CD14-positive monocyte (primary cell): ENCODE measurements around the gene ISG20. TPM values are rescaled to one million over a fixed set of nuclear protein-coding genes. Genes with fewer than 3 reads are reported as not detected.

Experiments
- DNase-seq, 3 donors: peaks; one replicate each; pipeline ENCODE4 v3.0.0-alpha.2; 2011 to 2022
- H2AFZ ChIP-seq: 2 replicates; pipeline ENCODE4 v1.6.0; 2012; ENCODE audit warnings: mild to moderate bottlenecking, low read depth, low read length, inconsistent platforms; ENCODE audit not compliant: insufficient read depth, poor library complexity, severe bottlenecking
- H3K27ac ChIP-seq, 2 donors: 1 replicate in 1 of 2; 2 replicates in 1 of 2; pipeline ENCODE4 v1.5.1; 2012 to 2013; ENCODE audit warnings: low read length in 2 of 2, control low read depth in 1 of 2, inconsistent platforms in 1 of 2, low read depth in 1 of 2, mild to moderate bottlenecking in 1 of 2
- H3K27me3 ChIP-seq, 2 donors: one replicate each; pipeline versions ENCODE4 v1.6.0 to v1.6.1; 2011 to 2013; ENCODE audit warnings: low read length in 2 of 2; ENCODE audit not compliant: control insufficient read depth in 2 of 2, insufficient read depth in 2 of 2
- H3K36me3 ChIP-seq, 2 donors: replicated peaks in 1 of 2; 1 replicate in 1 of 2; 2 replicates in 1 of 2; pipeline versions ENCODE4 v1.5.1 to v1.6.1; 2012 to 2013; ENCODE audit warnings: low read length in 2 of 2, control low read depth in 1 of 2, inconsistent platforms in 1 of 2, mild to moderate bottlenecking in 1 of 2; ENCODE audit not compliant: insufficient read depth in 2 of 2, control insufficient read depth in 1 of 2
- H3K4me1 ChIP-seq, 2 donors: 1 replicate in 1 of 2; 2 replicates in 1 of 2; pipeline versions ENCODE4 v1.5.1 to v1.6.1; 2012 to 2013; ENCODE audit warnings: low read length in 2 of 2, control low read depth in 1 of 2, inconsistent platforms in 1 of 2, mild to moderate bottlenecking in 1 of 2, moderate library complexity in 1 of 2; ENCODE audit not compliant: insufficient read depth in 2 of 2, control insufficient read depth in 1 of 2
- H3K4me2 ChIP-seq: replicated peaks from 2 replicates; pipeline ENCODE3; 2012; ENCODE audit warnings: low read length, moderate library complexity, mild to moderate bottlenecking; ENCODE audit not compliant: poor library complexity, severe bottlenecking; ENCODE audit errors: extremely low read depth
- H3K4me3 ChIP-seq, 3 experiments: fragments of 200-600 bp in 1 of 3; sonication (generic) in 1 of 3; replicated peaks in 1 of 3; 1 replicate in 2 of 3; 2 replicates in 1 of 3; pipeline ENCODE4 v1.5.1; 2011 to 2013; ENCODE audit warnings: low read length in 3 of 3, mild to moderate bottlenecking in 3 of 3, control low read depth in 2 of 3, low read depth in 2 of 3, inconsistent platforms in 1 of 3, moderate library complexity in 1 of 3
- H3K79me2 ChIP-seq: 2 replicates; pipeline ENCODE4 v1.6.0; 2012; ENCODE audit warnings: mild to moderate bottlenecking, control low read depth, inconsistent platforms, low read length, moderate library complexity; ENCODE audit not compliant: insufficient read depth
- H3K9ac ChIP-seq: 2 replicates; pipeline ENCODE4 v1.6.0; 2017; ENCODE audit warnings: low read length, mild to moderate bottlenecking; ENCODE audit not compliant: insufficient read depth, poor library complexity, severe bottlenecking
- H3K9me3 ChIP-seq, 2 donors: replicated peaks in 1 of 2; 1 replicate in 1 of 2; 2 replicates in 1 of 2; pipeline versions ENCODE4 v1.5.1 to v1.6.1; 2012 to 2013; ENCODE audit warnings: low read length in 2 of 2, control low read depth in 1 of 2; ENCODE audit not compliant: control insufficient read depth in 1 of 2, insufficient read depth in 1 of 2
- H4K20me1 ChIP-seq: 2 replicates; pipeline ENCODE4 v1.6.0; 2012; ENCODE audit warnings: mild to moderate bottlenecking, low read length, control low read depth, moderate library complexity; ENCODE audit not compliant: insufficient read depth
- H3K27ac Mint-ChIP-seq, 7 donors: one replicate each; pipeline ENCODE4 v1.8.0; 2020; ENCODE audit warnings: mild to moderate bottlenecking in 7 of 7, mixed read lengths in 7 of 7, moderate library complexity in 6 of 7, inconsistent platforms in 2 of 7
- H3K27me3 Mint-ChIP-seq, 3 donors: one replicate each; pipeline ENCODE4 v1.8.0; 2021 to 2022; ENCODE audit warnings: low read depth in 3 of 3, mild to moderate bottlenecking in 3 of 3, mixed read lengths in 3 of 3, moderate library complexity in 3 of 3, inconsistent platforms in 1 of 3
- H3K36me3 Mint-ChIP-seq, 2 donors: one replicate each; pipeline ENCODE4 v1.8.0; 2020; ENCODE audit warnings: mixed read lengths in 2 of 2, inconsistent platforms in 1 of 2, mild to moderate bottlenecking in 1 of 2
- H3K4me1 Mint-ChIP-seq: one replicate; pipeline ENCODE4 v1.8.0; 2020; ENCODE audit warnings: mild to moderate bottlenecking, mixed read lengths
- H3K4me3 Mint-ChIP-seq, 2 donors: one replicate each; pipeline ENCODE4 v1.8.0; 2020; ENCODE audit warnings: mild to moderate bottlenecking in 2 of 2, mixed read lengths in 2 of 2, moderate library complexity in 1 of 2
- H3K9me3 Mint-ChIP-seq, 7 donors: one replicate each; pipeline ENCODE4 v1.8.0; 2020 to 2022; ENCODE audit warnings: mixed read lengths in 7 of 7, mild to moderate bottlenecking in 6 of 7, moderate library complexity in 6 of 7, inconsistent platforms in 2 of 7
- CTCF ChIP-seq: fragments of 200-600 bp; IDR thresholded peaks from one replicate; pipeline ENCODE4 v1.8.0; 2022; ENCODE audit warnings: antibody characterized with exemption, mild to moderate bottlenecking
- whole genome bisulfite sequencing: methylation state at CpG from one replicate; pipeline ENCODE4 v1.1.5; 2013; ENCODE audit warnings: missing lambda C conversion rate; ENCODE audit not compliant: insufficient coverage; 5-methylcytosine and 5-hydroxymethylcytosine counted together
- intact Hi-C, 2 donors: fragments of 100-400 bp; cut with micrococcal nuclease; formaldehyde crosslinking; loops; one replicate each; pipeline versions ENCODE4 v1.15.0 to v1.15.1; 2023
- polyA plus RNA-seq, 3 donors: library from polyadenylated mRNA; depleted of rRNA in 1 of 3; unstranded in 2 of 3; stranded (reverse) in 1 of 3; fragments of 300-500 nt in 2 of 3; fragments of >200 nt in 1 of 3; fragmentation: Illumina TruSeq in 2 of 3; gene quantifications; 1 replicate in 2 of 3; 2 replicates in 1 of 3; pipeline ENCODE4 v1.2.3, GENCODE V29; 2012 to 2021

Gene ISG20
- polyA plus RNA-seq, 3 donors = 15.6 to 29.3 (median 25.1) TPM

DNA sequence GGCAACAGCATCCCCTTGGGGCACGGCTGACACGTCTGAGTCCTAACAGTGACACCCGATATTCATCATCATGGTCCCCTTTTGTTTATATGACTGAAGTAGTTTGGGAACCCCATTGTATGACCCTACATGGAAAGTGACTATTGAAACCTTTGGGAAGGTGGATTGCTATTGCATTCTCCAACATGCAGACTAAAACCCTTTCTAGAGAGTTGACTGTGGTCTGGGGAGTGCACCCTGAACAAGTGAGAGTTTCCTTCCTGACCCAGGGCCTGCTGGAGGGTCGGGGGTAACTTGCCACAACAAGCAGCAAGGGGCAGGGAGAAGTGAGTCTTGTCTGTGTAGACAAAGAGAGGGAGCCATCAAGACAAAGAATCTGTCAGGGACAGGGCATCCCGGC is 54.4 kb downstream of the ISG20 start:
- H3K9ac ChIP-seq = no peak overlapping the region
- H3K4me3 Mint-ChIP-seq = no peak overlapping the region
- H3K9me3 Mint-ChIP-seq = peaks cover 0 to 5% (median 0%) of the 10 kb centered on the region in 7 donors
- no peak for DNase-seq
- no peak overlapping the region for H2AFZ ChIP-seq
- no peaks in the 10 kb centered on the region for H3K36me3 ChIP-seq
- no peaks in the 10 kb centered on the region for H3K27me3 ChIP-seq
- intact Hi-C loops = no loop called here
- no peaks in the 10 kb centered on the region for H3K4me1 Mint-ChIP-seq
- 50% methylated on average over 2 of the region's 5 CpGs for WGBS
- no peaks in the 10 kb centered on the region for H3K79me2 ChIP-seq
- H3K27ac Mint-ChIP-seq = no peak overlapping the region
- H3K4me1 ChIP-seq = no peaks in the 10 kb centered on the region
- TF ChIP-seq CTCF = no peak
- H3K27ac ChIP-seq = no peak overlapping the region
- H3K36me3 Mint-ChIP-seq = no peaks in the 10 kb centered on the region
- no peaks in the 10 kb centered on the region for H3K9me3 ChIP-seq
- no peaks in the 10 kb centered on the region for H4K20me1 ChIP-seq
- H3K4me3 ChIP-seq = no peak overlapping the region
- peaks cover 2 to 8% (median 3%) of the 10 kb centered on the region in 3 donors for H3K27me3 Mint-ChIP-seq
- H3K4me2 ChIP-seq = no peak overlapping the region

DNA sequence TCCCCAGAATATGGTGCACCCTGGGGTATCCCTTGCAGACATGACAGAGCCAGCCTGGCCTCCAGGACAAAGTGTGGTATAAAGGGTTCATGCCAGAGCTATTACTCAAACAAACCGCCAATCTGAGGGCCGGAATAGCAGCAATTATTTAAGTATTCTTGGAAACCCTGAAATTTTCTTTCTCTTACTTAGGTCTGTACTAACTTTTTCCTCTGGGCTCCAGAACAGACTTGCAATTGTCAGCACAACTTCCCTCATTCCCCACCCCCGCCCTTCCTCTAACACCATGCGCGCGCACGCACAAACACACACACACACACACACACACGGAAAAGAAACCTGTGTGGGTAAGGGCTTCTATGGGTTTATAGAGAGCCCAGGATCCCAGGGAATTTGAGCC is 56.3 kb downstream of the ISG20 start:
- Mint-ChIP-seq H3K9me3 (peaks cover 0 to 3% (median 0%) of the 10 kb centered on the region in 7 donors), H3K36me3 (no peaks in the 10 kb centered on the region), H3K27me3 (peaks cover 3 to 6% (median 6%) of the 10 kb centered on the region in 3 donors), H3K4me3 (no peak overlapping the region), H3K27ac (no peak overlapping the region), H3K4me1 (no peaks in the 10 kb centered on the region)
- Histone ChIP-seq H4K20me1 (no peaks in the 10 kb centered on the region), H3K27me3 (no peaks in the 10 kb centered on the region), H3K79me2 (no peaks in the 10 kb centered on the region), H2AFZ (no peak overlapping the region), H3K27ac (no peak overlapping the region), H3K4me2 (no peak overlapping the region), H3K9me3 (no peaks in the 10 kb centered on the region), H3K4me1 (no peaks in the 10 kb centered on the region), H3K4me3 (no peak overlapping the region), H3K36me3 (no peaks in the 10 kb centered on the region), H3K9ac (no peak overlapping the region)
- DNase-seq = no peak
- intact Hi-C loops = no loop called here
- WGBS = no CpG with 5 or more reads among the region's 8 CpGs
- no peak for TF ChIP-seq CTCF
